Measurements from ENCODE around the gene PRKAG2.

The PRKAG2 gene

DNA sequence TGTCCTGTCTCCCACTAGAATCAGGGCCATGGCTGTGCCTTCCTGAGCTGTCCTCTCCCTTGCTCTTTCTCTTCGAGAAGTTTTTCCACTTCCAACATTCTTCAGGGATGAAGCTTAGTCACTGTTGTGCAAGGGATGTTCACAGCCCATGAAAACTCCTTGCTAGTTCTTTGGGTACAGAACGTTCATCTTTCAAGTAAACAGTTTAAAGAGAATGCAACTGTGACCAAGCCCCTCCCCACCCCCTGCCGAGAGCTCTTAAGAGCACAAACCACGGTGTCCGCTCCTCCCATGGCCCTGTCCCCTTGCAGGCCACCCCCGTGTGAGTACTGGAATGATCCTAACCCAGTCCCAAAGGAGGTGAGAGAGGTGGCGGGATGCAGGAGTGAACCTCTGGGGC is 196.1 kb downstream of the PRKAG2 start:
- FAIRE-seq = no peak
- DNase-seq (ENCODE audit: insufficient read length, low spot score) = no peak
- no peak for TF ChIP-seq CTCF (IDR thresholded peaks at IDR 0.05; ENCODE audit: insufficient read depth, missing control alignments)

DNA sequence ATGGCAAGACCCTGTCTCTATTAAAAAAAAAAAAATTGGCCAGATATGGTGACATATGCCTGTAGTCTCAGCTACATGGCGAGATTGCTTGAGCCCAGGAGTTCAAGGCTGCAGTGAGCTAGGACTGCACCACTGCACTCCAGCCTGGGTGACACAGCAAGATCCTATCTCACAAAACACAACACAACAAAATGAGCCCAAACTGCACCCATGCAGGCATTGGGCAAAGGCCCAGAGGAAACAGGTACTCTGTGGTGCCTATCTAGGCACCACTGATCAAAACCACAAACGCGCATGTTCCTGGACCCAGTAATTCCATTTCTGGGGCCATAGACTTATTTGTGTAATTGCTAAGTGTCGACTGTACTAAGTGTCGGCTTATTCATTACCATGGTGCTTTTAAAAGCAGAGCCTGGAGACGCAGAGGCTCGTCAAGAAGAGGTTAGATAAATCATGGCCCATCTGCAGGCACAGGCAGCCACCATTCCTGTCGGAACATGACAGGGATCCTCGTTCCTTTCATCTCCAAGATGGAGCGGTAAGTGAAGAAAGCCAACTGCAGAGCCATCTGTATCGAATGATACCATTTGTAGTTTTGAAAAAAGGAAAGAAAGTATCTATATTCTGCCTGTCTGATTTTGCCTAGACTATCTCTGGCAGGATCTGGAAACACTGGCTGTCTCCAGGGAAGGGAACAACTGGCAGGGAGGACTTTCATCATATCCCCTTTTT is 196.9 kb downstream of the PRKAG2 start:
- FAIRE-seq (no peak), DNase-seq (ENCODE audit: insufficient read length, low spot score) (no peak)
- no peak for TF ChIP-seq CTCF (IDR thresholded peaks at IDR 0.05; ENCODE audit: insufficient read depth, missing control alignments)

DNA sequence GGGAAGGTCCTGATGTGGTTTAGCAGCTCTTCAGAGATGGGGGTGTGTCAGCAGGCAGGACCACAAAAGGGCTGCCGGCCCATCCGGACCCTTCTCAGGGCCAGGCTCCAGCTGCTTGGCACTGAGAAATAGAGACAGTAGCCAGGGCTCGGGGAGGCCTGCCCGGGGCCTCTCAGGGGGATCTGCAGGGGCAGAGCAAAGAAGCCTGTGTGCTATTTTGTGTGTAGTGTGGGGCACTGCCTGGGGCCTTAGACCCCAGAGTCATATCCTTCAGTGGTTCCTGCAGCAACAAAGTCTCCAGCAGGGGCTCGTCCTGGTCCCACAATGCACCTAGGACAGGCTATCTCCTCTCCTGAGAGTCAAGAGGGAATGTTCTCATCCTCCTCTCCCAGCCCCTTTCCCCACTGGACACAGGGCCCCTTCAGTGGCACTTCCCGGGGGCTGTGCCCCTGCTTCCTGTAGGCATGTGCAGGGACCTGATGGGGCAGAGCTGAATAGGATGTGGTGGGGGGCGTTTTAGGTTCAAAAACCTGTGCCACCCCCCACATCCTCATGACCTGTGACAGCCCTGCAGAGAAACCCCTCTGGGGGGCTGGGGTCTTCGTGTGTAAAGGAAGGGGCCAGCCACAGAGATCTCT is 197.7 kb downstream of the PRKAG2 start:
- DNase-seq (ENCODE audit: insufficient read length, low spot score) = no peak
- no peak for FAIRE-seq
- no peak for TF ChIP-seq CTCF (IDR thresholded peaks at IDR 0.05; ENCODE audit: insufficient read depth, missing control alignments)

GRCh38 chr7:151678227-151678604 is 198.7 kb downstream of the PRKAG2 start:
- no peak for FAIRE-seq
- TF ChIP-seq CTCF (IDR thresholded peaks at IDR 0.05; ENCODE audit: insufficient read depth, missing control alignments) = no peak
- no peak for DNase-seq (ENCODE audit: insufficient read length, low spot score)

GRCh38 chr7:151677581-151678226 is 199.2 kb downstream of the PRKAG2 start:
- no peak for DNase-seq (ENCODE audit: insufficient read length, low spot score)
- no peak for FAIRE-seq
- TF ChIP-seq CTCF (IDR thresholded peaks at IDR 0.05; ENCODE audit: insufficient read depth, missing control alignments) = no peak

DNA sequence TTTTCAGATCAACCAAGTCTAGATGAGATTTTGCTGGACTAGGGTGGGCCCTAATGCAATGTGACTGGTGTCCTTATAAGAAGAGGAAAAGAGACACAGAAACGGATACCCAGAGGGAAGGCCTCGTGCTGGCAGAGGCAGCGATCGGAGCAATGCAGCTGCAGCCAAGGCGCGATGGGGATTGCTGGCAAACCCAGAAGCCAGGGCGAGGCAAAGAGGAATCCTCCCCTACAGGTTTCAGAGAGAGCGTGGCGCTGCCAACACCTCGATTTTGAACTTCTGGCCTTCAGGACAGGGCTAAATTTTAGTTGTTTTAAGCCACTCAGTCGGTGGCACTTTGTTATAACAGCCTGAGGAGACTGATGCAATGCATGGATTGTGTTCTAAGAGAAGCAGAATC is 200.2 kb downstream of the PRKAG2 start:
- TF ChIP-seq CTCF (IDR thresholded peaks at IDR 0.05; ENCODE audit: insufficient read depth, missing control alignments) = no peak
- FAIRE-seq = no peak

More for the DNA sequence above, 200.2 kb downstream of the PRKAG2 start:
- no peak for DNase-seq (ENCODE audit: insufficient read length, low spot score)

All from D721Med (cell line).